H4 (cell line): ENCODE data around the gene DLG3. TPM values are rescaled to one million over a fixed set of nuclear protein-coding genes. Genes with fewer than 3 reads are reported as not detected.
"Not testable (repeated sequence)": the region's sequence is repeated elsewhere in the genome, so short reads cannot be mapped to it uniquely, and the experiment has no call there.

ENCODE experiments used
- DNase-seq: peaks from one replicate; pipeline ENCODE4 v3.0.0-alpha.2; 2015; ENCODE audit warnings: low spot score
- total RNA-seq: library from RNA; depleted of rRNA; stranded (reverse); fragments of >200 nt; shearing (Covaris generic); gene quantifications from 2 replicates; pipeline ENCODE4 v1.2.3, GENCODE V29; 2014; rRNA removed

Gene DLG3
- 2.8 and 6.5 TPM in 2 replicates for total RNA-seq

- DNase-seq: no peak
Observed at GRCh38 chrX:70444326-70444945, at the start of gene DLG3. TSS of gene DLG3 (plus strand) at chrX:70444835. CDS start at chrX:70445202, 367 bp downstream.

DNA sequence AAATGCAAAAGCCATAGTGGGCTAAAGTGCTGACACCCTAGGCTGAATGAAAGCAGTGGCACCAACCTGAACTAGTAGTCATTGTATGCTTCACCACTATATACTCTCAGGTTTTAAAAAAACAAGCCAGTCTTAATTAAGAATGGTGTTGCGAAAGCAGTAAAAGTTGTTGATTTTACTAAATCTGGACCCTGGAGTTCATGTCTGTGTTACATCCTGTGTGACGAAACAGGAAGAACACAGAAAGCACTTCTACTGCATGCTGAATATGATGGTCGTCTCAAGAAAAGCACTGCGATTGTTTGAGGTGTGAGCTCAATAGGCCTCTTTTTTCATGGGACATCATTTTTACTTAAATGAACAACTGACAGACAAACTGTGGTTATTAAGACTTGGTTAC, 45.7 kb upstream of the DLG3 start:
- no peak for DNase-seq

DNA sequence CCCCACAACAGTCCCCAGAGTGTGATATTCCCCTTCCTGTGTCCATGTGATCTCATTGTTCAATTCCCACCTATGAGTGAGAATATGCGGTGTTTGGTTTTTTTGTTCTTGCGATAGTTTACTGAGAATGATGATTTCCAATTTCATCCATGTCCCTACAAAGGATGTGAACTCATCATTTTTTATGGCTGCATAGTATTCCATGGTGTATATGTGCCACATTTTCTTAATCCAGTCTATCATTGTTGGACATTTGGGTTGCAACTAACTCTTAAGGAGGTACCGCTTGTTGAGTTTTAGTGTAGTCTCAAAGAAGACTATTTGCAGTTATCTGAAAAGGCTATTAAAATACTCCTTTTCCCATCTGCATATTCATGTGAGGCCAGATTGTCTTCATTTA, 44.5 kb upstream of the DLG3 start:
- DNase-seq: not testable (repeated sequence)

- no peak for DNase-seq
Observed at GRCh38 chrX:70402721-70403120, 41.9 kb upstream of the DLG3 start.

DNA sequence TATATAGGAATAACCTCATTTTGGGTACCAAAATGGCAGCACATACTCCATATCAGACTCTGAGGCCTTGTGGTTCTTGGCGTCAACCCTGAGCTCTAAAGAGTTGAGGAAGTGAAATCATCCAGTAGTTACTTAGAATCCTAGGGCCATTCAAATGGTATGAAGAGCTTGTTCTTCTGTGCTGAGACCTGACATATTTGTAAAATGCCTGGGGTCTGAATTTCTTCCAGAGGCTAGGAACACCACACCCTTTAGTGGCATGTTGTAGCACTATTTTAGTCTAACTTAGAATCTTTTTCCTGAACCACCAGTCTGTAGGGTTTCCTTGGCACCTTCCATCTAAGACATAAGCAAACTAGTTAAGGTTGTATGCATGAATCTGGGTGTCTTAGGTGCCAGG, 39.6 kb upstream of the DLG3 start:
- no peak for DNase-seq

GRCh38 chrX:70410921-70411320, 33.7 kb upstream of the DLG3 start:
- no peak for DNase-seq

GRCh38 chrX:70411475-70411874, 33.2 kb upstream of the DLG3 start:
- no peak for DNase-seq

GRCh38 chrX:70421618-70422017, 23.0 kb upstream of the DLG3 start:
- DNase-seq: no peak

DNA sequence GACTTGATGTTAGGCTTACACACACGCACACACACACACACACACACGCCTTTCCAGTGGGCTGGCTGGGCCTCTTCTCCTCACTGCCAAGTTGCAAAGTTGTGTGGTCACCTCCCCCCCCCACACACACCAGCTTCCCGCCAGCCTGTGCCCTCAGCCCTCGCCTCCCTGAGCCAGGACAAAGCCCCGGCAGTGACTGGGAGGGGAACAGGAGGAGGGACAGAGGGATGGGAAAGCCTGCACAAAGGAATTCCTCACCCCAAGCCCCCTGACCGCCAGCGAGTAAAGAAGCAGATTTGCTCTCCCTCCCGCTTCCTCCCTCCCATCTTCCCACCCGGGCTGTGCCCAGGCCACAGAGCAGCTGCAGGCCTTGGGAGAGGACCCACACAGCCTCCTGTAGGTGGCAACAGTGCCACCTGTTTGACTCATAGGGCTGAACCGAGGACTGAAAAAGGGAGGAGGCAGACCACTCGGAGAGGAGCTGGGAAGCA, 21.7 kb upstream of the DLG3 start, which contains the start of gene GDPD2:
GDPD2 (plus strand) TSS at position 464 of the 491 bp plus-strand sequence. CDS start 1,671 bp downstream, outside the sequence.
- peak; percentile 25 for DNase-seq

DNA sequence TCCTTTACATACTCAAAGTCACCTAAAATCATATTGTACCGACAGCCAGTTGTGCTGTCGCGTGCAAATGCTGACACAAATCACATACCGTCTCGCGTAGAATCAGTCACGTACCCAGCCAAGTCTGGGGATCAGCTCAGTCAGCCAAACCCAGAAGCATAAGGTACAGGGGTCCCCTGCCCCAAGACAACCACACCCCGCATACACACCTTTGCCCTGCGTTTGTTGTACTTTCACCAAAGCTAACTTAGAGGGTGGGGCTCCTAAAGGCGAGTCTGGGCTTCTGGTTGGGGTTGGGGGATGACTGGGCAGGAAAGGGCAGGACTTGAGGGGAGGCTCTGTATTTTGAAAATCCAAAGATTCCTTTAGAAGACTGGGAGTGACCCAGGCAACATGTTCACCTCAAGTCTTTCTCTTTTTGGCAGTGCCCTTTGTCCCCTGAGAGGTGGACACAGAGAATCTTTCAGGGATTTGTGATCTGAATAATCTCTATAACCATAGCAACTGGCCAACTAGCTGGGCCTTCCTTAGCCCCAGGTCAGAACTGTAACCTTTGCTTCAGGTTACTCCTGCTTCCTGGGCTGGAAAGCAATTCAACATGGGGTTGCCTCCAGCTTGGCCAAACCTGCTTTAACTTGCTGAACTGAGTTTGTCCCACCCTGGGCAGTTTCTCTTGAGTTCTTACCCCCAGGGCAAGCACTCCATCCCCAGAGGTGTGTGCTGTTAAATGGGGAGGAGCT, 20.5 kb upstream of the DLG3 start:
- no peak for DNase-seq

- DNase-seq: no peak
Observed at GRCh38 chrX:70424801-70425200, 19.8 kb upstream of the DLG3 start.

GRCh38 chrX:70426286-70427278, 18.1 kb upstream of the DLG3 start:
- DNase-seq: no peak

DNA sequence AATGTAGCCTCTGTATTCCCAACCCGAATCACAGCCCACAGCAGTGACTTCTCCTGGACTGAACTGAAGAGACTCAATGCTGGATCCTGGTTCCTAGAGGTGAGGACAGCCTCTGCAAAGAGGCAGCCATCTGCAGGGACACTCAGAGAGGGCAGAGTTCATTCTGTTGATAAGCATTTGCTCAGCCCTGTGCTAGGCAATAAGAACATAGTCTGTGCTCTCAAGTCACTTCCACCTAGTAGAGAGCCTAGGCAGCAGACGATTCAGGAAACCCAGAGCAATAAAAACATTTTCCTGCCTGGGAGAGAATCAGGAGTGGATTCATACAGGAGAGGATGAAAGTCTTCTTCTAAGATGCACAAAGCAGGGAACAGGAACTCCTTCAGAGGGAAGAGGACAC, 17.3 kb upstream of the DLG3 start:
- no peak for DNase-seq

DNA sequence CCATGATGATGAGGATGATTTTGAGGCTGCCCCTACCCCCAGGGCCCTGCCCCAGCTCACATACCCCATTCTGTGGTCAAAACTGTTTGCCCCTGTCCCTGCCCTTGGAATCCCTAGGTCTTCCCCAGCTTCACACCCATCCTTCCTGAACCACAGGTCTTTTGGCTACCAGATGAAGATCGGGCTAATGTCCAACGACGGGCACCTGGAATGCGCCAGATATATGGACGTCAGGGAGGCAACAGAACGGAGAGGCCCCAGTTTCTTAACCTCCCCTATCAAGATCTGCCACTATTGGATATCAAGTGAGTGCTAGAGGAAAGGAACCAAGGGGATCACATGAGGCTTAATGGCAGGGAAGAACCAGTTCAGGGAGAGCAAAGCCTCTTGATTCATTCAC, 14.9 kb upstream of the DLG3 start:
- DNase-seq: no peak

DNA sequence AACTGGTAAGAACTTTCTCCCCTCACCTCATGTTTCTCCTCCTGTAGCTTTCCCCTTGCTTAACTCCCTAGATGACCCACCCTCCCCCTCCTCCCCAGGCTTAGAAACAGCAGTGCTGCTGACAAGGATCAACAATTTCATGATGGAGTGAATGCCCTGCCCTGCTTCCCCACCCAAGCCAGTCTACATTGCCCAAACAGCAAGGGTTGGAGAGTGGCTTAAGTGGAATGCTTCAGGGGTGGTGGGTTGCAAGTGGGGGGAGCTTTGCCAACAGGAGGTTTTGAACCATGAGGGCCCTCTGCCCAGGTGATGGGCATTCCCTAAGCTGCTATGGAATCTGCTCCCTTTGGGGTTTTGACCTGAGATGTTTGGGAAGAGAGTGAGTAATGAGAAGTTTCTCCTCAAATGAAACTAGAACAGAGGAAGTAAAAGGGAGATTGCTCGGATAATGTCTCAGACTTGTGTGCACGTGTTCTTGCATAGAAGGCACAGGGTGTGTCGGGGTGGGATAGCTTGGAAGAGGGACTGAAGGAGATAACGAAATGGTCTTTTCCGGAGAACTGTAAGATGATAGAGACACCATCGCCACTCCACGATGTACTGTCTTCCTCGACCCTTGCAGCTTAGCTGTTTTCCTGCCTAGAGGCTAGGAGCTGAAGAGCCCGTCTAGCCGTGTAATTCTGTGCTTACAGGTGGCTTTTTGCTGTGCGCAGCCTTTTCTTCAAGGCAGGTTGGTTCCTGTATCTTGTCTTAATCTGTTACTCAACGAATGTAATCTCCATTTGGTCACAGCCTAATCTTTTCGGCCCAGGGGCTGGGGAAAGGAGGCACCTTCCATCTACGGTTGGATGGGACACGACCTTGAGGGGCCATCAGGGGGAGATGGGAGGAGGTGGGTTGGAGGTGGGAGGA, 11.4 kb upstream of the DLG3 start:
- DNase-seq: no peak

DNA sequence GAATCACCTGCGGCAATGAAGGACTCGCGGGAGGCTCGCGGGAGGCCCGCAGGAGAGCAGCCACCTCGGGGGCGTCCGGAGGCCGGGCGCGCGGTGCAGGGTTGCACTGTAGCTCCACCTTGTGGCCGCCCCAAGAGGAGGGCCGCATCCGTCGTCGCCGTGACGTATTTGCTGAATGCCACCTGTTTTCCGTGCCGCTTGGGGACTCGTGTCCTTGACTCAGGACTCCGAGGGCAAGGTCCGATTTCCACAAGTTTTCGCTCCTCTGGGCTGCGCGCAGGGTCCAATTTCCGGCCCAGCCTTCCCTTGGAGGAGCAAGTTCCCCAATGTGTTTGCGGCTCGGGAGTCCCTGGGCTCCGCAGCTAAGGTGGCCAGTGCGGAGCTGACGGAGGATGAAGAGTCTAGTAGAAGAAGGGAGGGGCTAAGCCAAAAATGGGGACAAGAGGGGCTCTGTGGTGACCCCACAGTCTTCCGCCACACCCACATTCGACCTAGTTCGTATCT, 10.7 kb upstream of the DLG3 start:
- peak; percentile 65 for DNase-seq

DNA sequence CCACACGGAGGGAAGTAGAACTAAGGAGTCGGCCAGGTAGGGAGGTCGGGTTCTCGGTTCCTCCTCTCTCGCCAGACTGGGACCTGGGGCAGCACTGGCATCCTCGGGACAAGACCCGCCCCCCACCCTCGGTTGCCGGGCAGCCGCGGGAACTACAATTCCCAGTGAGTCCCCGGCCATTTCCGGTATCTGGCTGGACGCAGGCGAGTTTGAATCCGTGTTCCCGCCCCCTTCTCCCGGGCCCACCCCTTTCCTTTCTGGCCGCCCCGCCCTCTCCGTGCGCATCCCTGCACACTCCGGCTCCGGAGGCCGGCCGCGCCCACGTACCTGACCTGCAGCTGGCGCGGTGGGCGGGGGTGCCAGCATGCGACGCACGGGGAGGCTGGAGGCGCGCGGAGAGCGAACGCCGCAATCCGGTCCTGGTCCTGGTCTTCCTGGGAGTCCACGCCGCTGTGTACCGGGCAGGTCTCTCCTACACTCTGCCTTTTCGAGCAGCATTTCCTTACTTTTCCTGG, 10.2 kb upstream of the DLG3 start:
- DNase-seq: peak; percentile 77

DNA sequence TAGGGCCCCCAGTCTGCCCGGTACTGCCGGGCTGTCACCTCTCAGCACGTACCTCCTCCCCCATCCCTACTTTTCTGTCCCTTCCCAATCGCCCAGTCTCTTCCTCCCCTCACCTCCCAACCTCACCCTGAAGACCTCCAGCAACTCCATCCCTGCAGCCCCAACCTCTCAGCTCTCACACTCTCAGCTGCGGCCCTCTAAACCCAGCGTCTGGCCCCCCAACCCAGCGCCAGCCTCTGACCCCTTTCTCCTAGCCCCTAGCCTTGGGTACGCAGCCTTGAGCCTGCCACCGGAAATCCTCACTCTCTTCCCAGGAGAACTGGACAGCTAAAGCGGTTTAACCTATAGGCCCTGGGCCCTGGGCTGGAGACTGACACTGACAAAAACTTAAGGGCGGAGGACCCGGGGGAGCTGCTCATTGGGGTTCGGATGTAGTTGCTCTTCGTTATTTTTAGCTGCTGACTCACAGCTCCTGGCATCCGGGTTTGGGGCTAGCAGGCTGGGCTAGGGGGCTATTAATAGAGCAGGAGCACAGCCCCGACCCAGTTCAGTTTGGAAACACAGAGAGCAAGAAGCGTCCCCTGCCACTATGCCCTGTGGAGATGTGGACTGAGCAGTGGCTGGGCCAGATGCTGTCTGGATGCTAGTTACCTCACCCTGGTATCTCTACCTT, 9.6 kb upstream of the DLG3 start:
- no peak for DNase-seq

DNA sequence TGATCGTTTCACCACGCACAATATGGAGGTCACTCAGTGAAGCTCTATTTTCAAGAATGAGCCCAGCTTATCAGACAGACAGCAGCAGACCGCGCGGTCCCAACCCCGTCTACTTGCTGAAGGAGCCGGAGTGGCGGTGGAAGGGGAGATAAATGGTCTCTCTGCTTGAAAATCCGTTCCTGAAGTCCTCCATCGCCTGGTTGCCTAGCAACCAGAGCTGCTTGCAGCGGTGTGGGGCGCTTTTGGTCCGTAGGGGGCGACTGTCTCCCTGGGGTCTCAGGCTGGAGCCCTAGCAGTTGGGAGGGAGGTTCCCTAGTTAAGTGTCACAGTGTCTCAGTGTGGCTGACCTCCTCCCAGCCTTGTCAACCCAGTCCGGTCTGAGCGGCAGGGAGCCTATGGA, 8.3 kb upstream of the DLG3 start:
- no peak for DNase-seq

GRCh38 chrX:70437011-70437410, 7.6 kb upstream of the DLG3 start:
- DNase-seq: no peak
